A549 (cell line): ENCODE results near the gene B4GALT2. TPM values are rescaled to one million over a fixed set of nuclear protein-coding genes. Genes with fewer than 3 reads are reported as not detected.

Experiments
- ATOH8 ChIP-seq: fragments of 250-450 bp; sonication (Bioruptor Pico); IDR thresholded peaks from 2 replicates; pipeline ENCODE4 v1.5.0; 2020; ENCODE audit warnings: low read depth, mild to moderate bottlenecking, moderate library complexity
- BCL3 ChIP-seq: fragments of >200 bp; sonication (Bioruptor Twin); formaldehyde crosslinking; IDR thresholded peaks from 3 replicates; pipeline ENCODE4 v1.6.1; 2016
- CBX2 ChIP-seq: fragments of 200-600 bp; sonication (generic); IDR thresholded peaks from 2 replicates; pipeline ENCODE4 v1.6.1; 2016; ENCODE audit warnings: low read depth, mild to moderate bottlenecking, borderline replicate concordance
- CHD4 ChIP-seq: fragments of 200-600 bp; sonication (generic); IDR thresholded peaks from 2 replicates; pipeline ENCODE4 v1.6.1; 2016; ENCODE audit warnings: antibody characterized with exemption, mild to moderate bottlenecking, borderline replicate concordance
- EP300 ChIP-seq, 2 experiments: fragments of >200 bp; sonication (Bioruptor Twin); formaldehyde crosslinking; IDR thresholded peaks; 2 replicates in 1 of 2; 3 replicates in 1 of 2; pipeline ENCODE4 v1.6.1; 2016 to 2017
- ESRRA ChIP-seq: fragments of 150-350 bp; IDR thresholded peaks from 2 replicates; pipeline ENCODE4 v1.6.1; 2014; ENCODE audit warnings: mild to moderate bottlenecking, low read length, borderline replicate concordance
- FOSB ChIP-seq: fragments of 250-450 bp; sonication (Bioruptor Pico); IDR thresholded peaks from 2 replicates; pipeline ENCODE4 v1.5.0; 2020; ENCODE audit warnings: mild to moderate bottlenecking, moderate library complexity
- FOXS1 ChIP-seq: fragments of 250-450 bp; sonication (Bioruptor Pico); IDR thresholded peaks from 2 replicates; pipeline ENCODE4 v1.5.0; 2020; ENCODE audit warnings: mild to moderate bottlenecking, moderate library complexity
- GATA3 ChIP-seq: IDR thresholded peaks from 2 replicates; pipeline ENCODE4 v1.6.1; 2012; ENCODE audit warnings: borderline replicate concordance
- HDAC2 ChIP-seq: fragments of 200-600 bp; sonication (generic); IDR thresholded peaks from 2 replicates; pipeline ENCODE4 v1.6.1; 2016
- HEYL ChIP-seq: fragments of 250-450 bp; sonication (Bioruptor Pico); IDR thresholded peaks from 2 replicates; pipeline ENCODE4 v1.8.0; 2021; ENCODE audit warnings: mild to moderate bottlenecking, moderate library complexity
- HOXB13 ChIP-seq: fragments of 250-450 bp; sonication (Bioruptor Pico); IDR thresholded peaks from 2 replicates; pipeline ENCODE4 v1.5.0; 2020; ENCODE audit warnings: low read depth, mild to moderate bottlenecking, moderate library complexity
- HOXB5 ChIP-seq: fragments of 250-450 bp; sonication (Bioruptor Pico); IDR thresholded peaks from 2 replicates; pipeline ENCODE4 v1.5.0; 2020; ENCODE audit warnings: mild to moderate bottlenecking, moderate library complexity
- JUN ChIP-seq, 2 experiments: fragments of >200 bp; sonication (Bioruptor Twin); formaldehyde crosslinking; IDR thresholded peaks; 2 replicates in 1 of 2; 3 replicates in 1 of 2; pipeline ENCODE4 v1.6.1; 2016 to 2017
- JUNB ChIP-seq: fragments of >200 bp; sonication (Bioruptor Twin); formaldehyde crosslinking; IDR thresholded peaks from 2 replicates; pipeline ENCODE4 v1.6.1; 2016
- MAFK ChIP-seq: fragments of 450-650 bp; IDR thresholded peaks from 2 replicates; pipeline ENCODE4 v1.6.1; 2014; ENCODE audit not compliant: partially characterized antibody
- MAZ ChIP-seq: fragments of 150-350 bp; IDR thresholded peaks from 2 replicates; pipeline ENCODE4 v1.6.1; 2014; ENCODE audit warnings: antibody characterized with exemption, low read depth, low read length, borderline replicate concordance
- MYC ChIP-seq: IDR thresholded peaks from 2 replicates; pipeline ENCODE4 v1.6.1; 2012; ENCODE audit warnings: mild to moderate bottlenecking, inconsistent platforms, low read length, improper control_type of control experiment, borderline replicate concordance
- NPAS2 ChIP-seq: fragments of 250-450 bp; sonication (Bioruptor Pico); IDR thresholded peaks from 2 replicates; pipeline ENCODE4 v1.8.0; 2022; ENCODE audit warnings: mild to moderate bottlenecking, moderate library complexity, borderline replicate concordance
- NR3C1 ChIP-seq: fragments of >200 bp; sonication (Bioruptor Twin); formaldehyde crosslinking; IDR thresholded peaks from 3 replicates; pipeline ENCODE4 v1.6.1; 2017
- POLR2A ChIP-seq: IDR thresholded peaks from 2 replicates; pipeline ENCODE4 v1.6.1; 2012; ENCODE audit warnings: mild to moderate bottlenecking, low read length
- RARB ChIP-seq: fragments of 250-450 bp; sonication (Bioruptor Pico); IDR thresholded peaks from 2 replicates; pipeline ENCODE4 v1.8.0; 2021; ENCODE audit warnings: mild to moderate bottlenecking, moderate library complexity
- RCOR1 ChIP-seq: fragments of 150-350 bp; IDR thresholded peaks from 2 replicates; pipeline ENCODE4 v1.6.1; 2014; ENCODE audit warnings: antibody characterized with exemption, low read length, low read depth
- REST ChIP-seq: fragments of 200-600 bp; sonication (generic); IDR thresholded peaks from 2 replicates; pipeline ENCODE4 v1.6.1; 2016; ENCODE audit warnings: antibody characterized with exemption, mild to moderate bottlenecking, moderate library complexity
- RFX5 ChIP-seq: fragments of 450-650 bp; IDR thresholded peaks from 2 replicates; pipeline ENCODE4 v1.7.1; 2014; ENCODE audit warnings: antibody characterized with exemption, mild to moderate bottlenecking, moderate library complexity
- SREBF2 ChIP-seq: fragments of 450-650 bp; IDR thresholded peaks from 2 replicates; pipeline ENCODE4 v1.6.1; 2014; ENCODE audit warnings: mild to moderate bottlenecking, moderate library complexity
- TFCP2L1 ChIP-seq: fragments of 250-450 bp; sonication (Bioruptor Pico); IDR thresholded peaks from 2 replicates; pipeline ENCODE4 v1.5.0; 2021; ENCODE audit warnings: mild to moderate bottlenecking
- TP53 ChIP-seq: fragments of 250-450 bp; sonication (Bioruptor Pico); IDR thresholded peaks from 2 replicates; pipeline ENCODE4 v1.5.0; 2021; ENCODE audit warnings: mild to moderate bottlenecking, moderate library complexity
- USF2 ChIP-seq: fragments of 450-650 bp; IDR thresholded peaks from 2 replicates; pipeline ENCODE4 v1.6.1; 2014; ENCODE audit warnings: antibody characterized with exemption
- ZFP36 ChIP-seq: fragments of 450-650 bp; IDR thresholded peaks from 2 replicates; pipeline ENCODE4 v1.6.1; 2014; ENCODE audit warnings: borderline replicate concordance; ENCODE audit not compliant: partially characterized antibody
- ZNF302 ChIP-seq: fragments of 250-450 bp; sonication (Bioruptor Pico); IDR thresholded peaks from 2 replicates; pipeline ENCODE4 v1.9.0; 2021; ENCODE audit warnings: inconsistent platforms, mild to moderate bottlenecking, moderate library complexity
- ZSCAN20 ChIP-seq: fragments of 250-450 bp; sonication (Bioruptor Pico); IDR thresholded peaks from 2 replicates; pipeline ENCODE4 v1.8.0; 2022; ENCODE audit warnings: mild to moderate bottlenecking, moderate library complexity
- polyA plus RNA-seq, 4 experiments: library from polyadenylated mRNA; depleted of rRNA in 3 of 4; stranded (reverse); fragments of >200 nt; fragmentation: RNase III in 1 of 4; extraction: RNeasy Plus Mini Kit Qiagen cat#74134 plus additional on column Dnase treatment in 1 of 4; gene quantifications; 2 replicates in 3 of 4; 3 replicates in 1 of 4; pipeline ENCODE4 v1.2.3, GENCODE V29; 2011 to 2017
- TF ChIP-seq, protein P1 (sequence below): fragments of 250-450 bp; sonication (Bioruptor Pico); IDR thresholded peaks from 2 replicates; pipeline ENCODE4 v1.5.0; 2021; ENCODE audit warnings: mild to moderate bottlenecking, moderate library complexity, borderline replicate concordance
- TF ChIP-seq, protein P2 (sequence below): fragments of >200 bp; sonication (Bioruptor Twin); formaldehyde crosslinking; IDR thresholded peaks from 3 replicates; pipeline ENCODE4 v1.5.1; 2016

B4GALT2 gene
- polyA plus RNA-seq, 2 of the 4 experiments (the other 2 are of a cell fraction) = 19.0 to 35.8 TPM

- TF ChIP-seq SREBF2 (no peak), RCOR1 (no peak), HDAC2 (no peak), MAZ (no peak), HOXB13 (CRISPR knock-in tag) (no peak), TFCP2L1 (CRISPR knock-in tag) (no peak), EP300 (IDR thresholded peaks at IDR 0.05) (no peak), CHD4 (no peak), FOSB (CRISPR knock-in tag) (no peak), BCL3 (0 out of 3 replicates have a peak, but pooled peaks have one; percentile 9), CBX2 (no peak), ZFP36 (no peak), ZNF302 (CRISPR knock-in tag) (no peak), ZSCAN20 (CRISPR knock-in tag) (no peak), MYC (no peak), TP53 (CRISPR knock-in tag) (no peak), JUN (IDR thresholded peaks at IDR 0.05) (peak in 1 of 2 experiments; percentile 66; a peak in 2 of 5 replicates), MAFK (no peak), RARB (CRISPR knock-in tag) (no peak; the same call in 1 of the 2 replicates), FOXS1 (CRISPR knock-in tag) (no peak), USF2 (no peak), HEYL (no peak), HOXB5 (no peak), ESRRA (no peak), POLR2A (peak; percentile 43), NPAS2 (CRISPR knock-in tag) (peak; percentile 64; the same call in 1 of the 2 replicates), GATA3 (no peak), RFX5 (no peak), REST (no peak), JUNB (no peak), ATOH8 (CRISPR knock-in tag) (no peak), NR3C1 (no peak)
- TF ChIP-seq, protein P1, sequence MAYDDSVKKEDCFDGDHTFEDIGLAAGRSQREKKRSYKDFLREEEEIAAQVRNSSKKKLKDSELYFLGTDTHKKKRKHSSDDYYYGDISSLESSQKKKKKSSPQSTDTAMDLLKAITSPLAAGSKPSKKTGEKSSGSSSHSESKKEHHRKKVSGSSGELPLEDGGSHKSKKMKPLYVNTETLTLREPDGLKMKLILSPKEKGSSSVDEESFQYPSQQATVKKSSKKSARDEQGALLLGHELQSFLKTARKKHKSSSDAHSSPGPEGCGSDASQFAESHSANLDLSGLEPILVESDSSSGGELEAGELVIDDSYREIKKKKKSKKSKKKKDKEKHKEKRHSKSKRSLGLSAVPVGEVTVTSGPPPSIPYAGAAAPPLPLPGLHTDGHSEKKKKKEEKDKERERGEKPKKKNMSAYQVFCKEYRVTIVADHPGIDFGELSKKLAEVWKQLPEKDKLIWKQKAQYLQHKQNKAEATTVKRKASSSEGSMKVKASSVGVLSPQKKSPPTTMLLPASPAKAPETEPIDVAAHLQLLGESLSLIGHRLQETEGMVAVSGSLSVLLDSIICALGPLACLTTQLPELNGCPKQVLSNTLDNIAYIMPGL (CRISPR knock-in tag) = no peak
- TF ChIP-seq, protein P2, sequence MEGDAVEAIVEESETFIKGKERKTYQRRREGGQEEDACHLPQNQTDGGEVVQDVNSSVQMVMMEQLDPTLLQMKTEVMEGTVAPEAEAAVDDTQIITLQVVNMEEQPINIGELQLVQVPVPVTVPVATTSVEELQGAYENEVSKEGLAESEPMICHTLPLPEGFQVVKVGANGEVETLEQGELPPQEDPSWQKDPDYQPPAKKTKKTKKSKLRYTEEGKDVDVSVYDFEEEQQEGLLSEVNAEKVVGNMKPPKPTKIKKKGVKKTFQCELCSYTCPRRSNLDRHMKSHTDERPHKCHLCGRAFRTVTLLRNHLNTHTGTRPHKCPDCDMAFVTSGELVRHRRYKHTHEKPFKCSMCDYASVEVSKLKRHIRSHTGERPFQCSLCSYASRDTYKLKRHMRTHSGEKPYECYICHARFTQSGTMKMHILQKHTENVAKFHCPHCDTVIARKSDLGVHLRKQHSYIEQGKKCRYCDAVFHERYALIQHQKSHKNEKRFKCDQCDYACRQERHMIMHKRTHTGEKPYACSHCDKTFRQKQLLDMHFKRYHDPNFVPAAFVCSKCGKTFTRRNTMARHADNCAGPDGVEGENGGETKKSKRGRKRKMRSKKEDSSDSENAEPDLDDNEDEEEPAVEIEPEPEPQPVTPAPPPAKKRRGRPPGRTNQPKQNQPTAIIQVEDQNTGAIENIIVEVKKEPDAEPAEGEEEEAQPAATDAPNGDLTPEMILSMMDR = no peak
Measured at GRCh38 chr1:43991476-43992231, 12.6 kb downstream of the B4GALT2 start, which contains the start of gene CCDC24 (continued).
